PC-3 (cell line): ENCODE results near the gene PNMA1.

Source experiments
- CTCF ChIP-seq: fragments of 300-600 bp; sonication (generic); conservative IDR thresholded peaks from 2 replicates; pipeline ENCODE4 v1.5.1; 2017; ENCODE audit warnings: antibody characterized with exemption, low read depth, mild to moderate bottlenecking, low read length
- EZH2 ChIP-seq: fragments of 300-600 bp; sonication (generic); IDR thresholded peaks from one replicate; pipeline ENCODE4 v1.6.1; 2017; ENCODE audit warnings: antibody characterized with exemption, mild to moderate bottlenecking, low read length; ENCODE audit not compliant: unreplicated experiment
- EZH2phosphoT487 ChIP-seq: fragments of 300-600 bp; sonication (generic); IDR thresholded peaks from 2 replicates; pipeline ENCODE4 v1.6.1; 2018; ENCODE audit warnings: mild to moderate bottlenecking, antibody characterized with exemption, low read length, borderline replicate concordance

GRCh38 chr14:73745571-73746519 is 31.7 kb upstream of the PNMA1 start:
- TF ChIP-seq CTCF: no peak
- TF ChIP-seq EZH2: no peak
- TF ChIP-seq EZH2phosphoT487: no peak
